SH-SY5Y (cell line): ENCODE measurements around the gene GCNT1.

Experiments used
- GATA2 ChIP-seq: IDR thresholded peaks from 2 replicates; pipeline ENCODE4 v1.6.1; 2011; ENCODE audit warnings: mild to moderate bottlenecking, low read depth, low read length
- GATA3 ChIP-seq: IDR thresholded peaks from 2 replicates; pipeline ENCODE4 v1.6.1; 2011; ENCODE audit warnings: low read depth, mild to moderate bottlenecking, low read length, moderate library complexity

GCNT1 gene

DNA sequence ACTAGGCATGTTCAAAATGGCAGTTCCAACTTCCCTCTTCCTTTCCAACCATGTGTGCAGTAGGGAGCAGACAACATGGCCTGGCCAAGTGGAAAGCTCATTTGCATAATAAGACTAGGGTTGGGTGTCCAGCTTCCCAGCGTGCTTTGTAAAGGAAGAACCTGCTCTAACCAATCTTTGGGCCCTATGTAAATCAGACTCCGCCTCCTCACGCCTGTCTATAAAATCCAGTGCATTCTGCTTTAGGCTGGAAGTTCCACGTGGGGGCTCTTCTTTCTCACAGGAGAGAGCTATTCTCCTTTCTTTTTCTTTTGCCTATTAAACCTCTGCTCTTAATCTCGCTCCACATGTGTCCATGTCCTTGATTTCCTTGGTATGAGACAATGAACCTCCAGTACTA, 83.4 kb downstream of the GCNT1 start:
- TF ChIP-seq GATA2 (no peak), GATA3 (no peak)

DNA sequence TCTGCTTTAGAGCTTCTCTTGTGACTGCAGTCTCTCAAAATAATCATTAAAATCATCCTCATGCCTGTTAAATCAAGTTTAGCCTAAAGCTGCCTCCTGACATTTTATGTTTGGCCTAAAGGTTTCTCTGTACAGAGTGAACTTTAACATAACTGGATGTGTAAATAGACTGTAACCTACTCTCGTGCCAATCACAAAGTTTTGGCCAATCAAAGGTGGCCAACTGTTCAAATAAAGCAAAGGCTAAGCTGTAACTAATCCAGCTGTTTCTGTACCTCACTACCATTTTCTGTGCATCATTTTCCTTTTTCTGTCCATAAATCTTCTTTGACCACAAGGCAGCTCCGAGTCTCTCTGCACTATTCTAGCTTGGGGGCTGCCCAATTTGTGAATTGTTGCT, 86.2 kb downstream of the GCNT1 start:
- TF ChIP-seq GATA3 = no peak
- TF ChIP-seq GATA2 = no peak

DNA sequence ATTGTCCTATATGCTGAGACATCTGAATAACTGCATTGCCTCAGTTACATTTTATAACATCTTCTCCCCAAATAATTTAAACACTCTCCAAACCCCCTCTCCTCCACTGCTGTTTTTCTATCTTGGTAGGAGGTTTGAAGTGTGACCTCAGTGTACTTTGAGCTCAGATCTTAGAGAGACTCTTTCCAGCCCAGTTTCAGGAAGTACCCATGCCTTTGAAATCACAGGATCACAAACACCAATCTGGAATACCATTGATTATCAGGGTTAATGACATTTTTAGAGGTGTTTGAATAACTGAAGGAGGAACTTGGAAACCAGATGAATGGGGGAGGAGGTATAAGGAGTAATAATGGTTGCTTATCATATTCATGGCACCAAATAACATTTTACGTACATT, 93.2 kb downstream of the GCNT1 start:
- no peak for TF ChIP-seq GATA2
- TF ChIP-seq GATA3 = no peak

DNA sequence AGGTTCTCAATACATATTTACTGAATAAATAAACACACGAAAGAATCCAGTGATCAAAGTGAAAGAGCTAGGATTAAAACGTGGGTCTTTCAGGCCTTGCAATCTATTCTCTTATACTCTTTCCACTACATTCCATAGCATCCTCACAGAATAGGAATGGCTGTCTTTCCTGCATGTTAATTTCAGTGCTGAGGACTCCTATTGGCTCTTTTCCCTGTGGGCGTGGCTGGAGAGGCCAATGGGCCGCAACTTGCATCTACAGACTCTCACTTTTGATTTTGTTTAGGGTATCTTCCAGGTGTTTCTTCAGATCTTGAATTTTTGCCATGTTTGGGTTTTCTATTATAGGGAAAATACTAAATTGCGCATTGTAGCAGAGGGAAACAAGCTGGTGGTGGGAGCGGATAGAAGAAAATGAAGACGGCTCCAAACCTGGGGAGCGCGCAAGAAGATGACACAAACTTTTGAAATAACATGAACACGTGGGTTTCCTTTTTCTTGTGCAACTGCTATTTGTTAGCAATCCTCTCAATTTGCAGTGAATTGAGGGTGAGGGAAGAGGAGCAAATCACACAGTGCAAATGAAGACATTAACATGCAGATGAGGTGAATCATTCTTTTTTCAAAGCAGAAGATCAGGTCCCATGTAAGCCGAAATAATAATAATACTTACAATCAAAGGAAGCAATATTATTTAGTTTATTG, 93.9 kb downstream of the GCNT1 start:
- TF ChIP-seq GATA3 (no peak), GATA2 (no peak)

DNA sequence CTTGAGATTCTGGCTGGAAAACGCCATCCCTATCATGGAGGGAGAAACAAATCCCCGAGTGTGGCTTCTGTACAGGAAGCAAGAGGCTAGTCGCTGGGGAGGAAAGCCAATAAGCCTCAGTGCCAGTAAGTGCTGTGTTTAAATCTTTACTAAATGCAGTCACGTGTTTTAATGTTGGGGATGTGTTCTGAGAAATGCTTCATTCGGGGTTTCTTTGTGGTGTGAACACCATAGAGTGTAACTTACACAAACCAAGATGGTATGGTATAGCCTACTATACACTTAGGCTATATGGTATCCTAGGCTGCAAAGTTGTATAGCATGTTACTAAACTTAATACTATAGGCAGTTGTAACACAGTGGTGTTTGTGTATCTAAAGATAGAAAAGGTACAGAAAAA, 94.7 kb downstream of the GCNT1 start:
- TF ChIP-seq GATA2 (no peak), GATA3 (no peak)
